Colonic mucosa (tissue), 2 donors: ENCODE results near the gene BAK1. TPM values are rescaled to one million over a fixed set of nuclear protein-coding genes. Genes with fewer than 3 reads are reported as not detected.

Experiments used
- total RNA-seq, 2 donors: library from RNA; stranded (reverse); fragmentation: NEBNext Ultra II Directional in 1 of 2; extraction: Animal tissue kit (Norgen Biotek cat#: 25700) in 1 of 2; gene quantifications; one replicate each; pipeline ENCODE4 v1.2.1, GENCODE V29; 2021
- donor health status: DM: no; HTN: no; CAD: no.
- donor health status: DM: no; HTN: no; CAD: no.

Gene BAK1
- total RNA-seq, 2 donors from 2014 or later = 72.1 to 76.6 TPM

Other genes with a start within 250 kb of the BAK1 start
- 10 to 100 TPM; 15.8 to 74.6 TPM for gene KIFC1, start 188.5 kb downstream of the BAK1 start, total RNA-seq
- gene PHF1, start 169.3 kb downstream of the BAK1 start, total RNA-seq = 10 to 100 TPM; 21.9 to 39.5 TPM
- gene CUTA, start 162.2 kb downstream of the BAK1 start, total RNA-seq = 100 to 1,000 TPM; 145 to 172 TPM
- 10 to 100 TPM in 1 of 2 donors, 1 to 10 TPM in 1; 5.3 to 10.4 TPM for gene SYNGAP1, start 160.2 kb downstream of the BAK1 start, total RNA-seq
- gene ZBTB9, start 125.7 kb downstream of the BAK1 start, total RNA-seq = 1 to 10 TPM; 4.8 to 8.1 TPM
- 100 to 1,000 TPM in 1 of 2 donors, 10 to 100 TPM in 1; 86.2 to 119 TPM for gene ITPR3, start 41.0 kb upstream of the BAK1 start, total RNA-seq
- gene UQCC2, start 131.4 kb upstream of the BAK1 start, total RNA-seq = 10 to 100 TPM; 45.0 to 81.7 TPM
- gene IP6K3, start 166.6 kb upstream of the BAK1 start, total RNA-seq = under 1 TPM; 0.17 to 0.29 TPM
- gene LEMD2, start 208.9 kb upstream of the BAK1 start, total RNA-seq = 10 to 100 TPM; 61.6 to 68.1 TPM
- gene MLN, start 223.7 kb upstream of the BAK1 start, total RNA-seq = under 1 TPM in 1 of 2 donors, not detected in 1; 0.48 TPM